ENCODE data around the gene LGSN.
A peak's percentile ranks its signal among the peaks of the same experiment; 100 is the strongest.
"Not testable (repeated sequence)": the region's sequence is repeated elsewhere in the genome, so short reads cannot be mapped to it uniquely, and the experiment has no call there.

The LGSN gene

DNA sequence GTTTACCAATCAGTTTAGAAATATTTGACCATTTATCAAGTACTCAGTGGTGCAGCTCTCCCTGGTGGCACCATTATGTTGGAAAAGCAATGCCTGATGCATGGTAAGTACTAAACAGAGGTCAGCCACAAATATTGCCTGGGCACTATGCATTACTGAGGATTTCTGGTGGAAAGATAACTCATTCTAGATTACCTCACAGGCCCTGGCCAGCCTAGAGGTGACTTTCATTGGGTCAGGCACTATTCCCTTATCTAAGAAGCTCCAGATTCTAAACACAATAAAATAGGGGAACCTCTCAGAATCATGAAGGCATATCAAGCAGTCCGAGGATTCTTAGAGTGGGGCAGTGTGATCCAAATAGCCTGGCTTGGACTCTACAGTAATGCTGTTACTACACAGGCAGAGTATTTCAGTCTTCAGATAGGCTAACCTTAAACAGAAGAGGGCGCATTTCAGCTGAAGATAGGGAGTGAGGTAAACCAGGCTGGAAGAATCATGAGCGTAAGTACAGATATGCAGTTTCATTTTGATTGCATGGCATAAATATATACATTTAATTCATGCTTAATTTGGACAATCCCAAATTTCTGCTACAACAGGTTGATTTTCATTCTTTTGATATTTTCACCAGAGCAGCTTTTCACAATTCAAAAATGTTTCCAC, 12.1 kb downstream of the LGSN start:
- DNase-seq (ENCODE audit: insufficient read length, low spot score) (peak; percentile 8), FAIRE-seq (peak; percentile 78)

- no peak for DNase-seq (ENCODE audit: insufficient read length, low spot score)
- no peak for FAIRE-seq
These were observed 13.4 kb downstream of the LGSN start for GRCh38 chr6:63306420-63306819.

- FAIRE-seq = no peak
- no peak for DNase-seq (ENCODE audit: insufficient read length, low spot score)
These were observed 14.5 kb downstream of the LGSN start for GRCh38 chr6:63305277-63305676.

GRCh38 chr6:63303476-63303875, 16.3 kb downstream of the LGSN start:
- no peak for FAIRE-seq

DNA sequence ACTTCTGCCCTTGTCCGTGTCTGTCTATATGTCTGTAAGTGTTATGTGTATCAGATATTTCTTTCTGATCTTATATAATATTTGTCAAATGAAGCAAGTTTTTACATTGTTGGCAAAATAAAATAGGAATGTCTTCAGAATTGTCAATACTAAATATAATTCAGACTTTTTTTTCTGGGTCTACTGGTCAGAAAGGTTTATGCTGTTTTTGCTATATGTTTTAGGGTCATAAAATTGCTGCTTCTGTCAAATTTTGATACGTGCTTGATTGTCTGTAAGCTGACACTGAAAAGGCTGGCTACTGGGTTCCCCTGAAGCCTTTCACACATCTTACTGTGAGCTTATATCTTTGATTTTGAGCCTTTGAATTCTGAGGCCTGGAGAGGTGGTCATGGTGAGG, 20.1 kb downstream of the LGSN start:
- no peak for FAIRE-seq
- DNase-seq (ENCODE audit: insufficient read length, low spot score) = no peak

More at GRCh38 chr6:63303476-63303875, 16.3 kb downstream of the LGSN start:
- no peak for DNase-seq (ENCODE audit: insufficient read length, low spot score)

DNA sequence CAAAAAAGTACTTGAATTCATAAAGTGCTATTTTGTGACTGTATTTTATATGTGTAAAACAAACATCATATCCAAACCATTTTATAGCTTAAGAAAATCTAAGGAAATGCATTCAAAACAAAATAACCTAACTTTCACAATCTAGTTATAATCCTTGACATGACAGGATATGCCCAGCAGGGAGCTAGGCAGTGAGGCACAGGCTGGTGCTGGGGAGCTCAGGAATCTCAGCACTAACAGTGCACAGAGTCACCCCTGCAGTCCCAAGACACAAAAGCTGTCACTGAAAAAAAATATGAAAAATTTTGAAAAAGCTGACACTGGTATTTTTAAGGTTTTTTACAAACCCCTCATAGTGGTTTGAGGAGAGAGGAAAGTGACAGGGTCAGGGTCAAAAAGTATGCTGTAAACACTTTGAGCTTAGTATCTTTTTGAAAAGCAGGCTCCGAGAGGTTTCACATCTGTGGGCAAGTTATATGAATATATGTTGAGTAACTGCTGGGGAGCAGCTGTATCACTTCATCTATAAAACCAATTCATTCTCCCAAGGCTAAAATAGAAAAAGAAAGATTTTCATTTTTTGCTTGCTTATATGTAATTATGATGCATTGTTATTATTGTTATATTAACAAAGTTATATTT, 24.1 kb downstream of the LGSN start:
- no peak for FAIRE-seq
- no peak for DNase-seq (ENCODE audit: insufficient read length, low spot score)

- DNase-seq (ENCODE audit: insufficient read length, low spot score) (no peak), FAIRE-seq (no peak)
These were observed 29.2 kb downstream of the LGSN start for GRCh38 chr6:63290492-63291058.

DNA sequence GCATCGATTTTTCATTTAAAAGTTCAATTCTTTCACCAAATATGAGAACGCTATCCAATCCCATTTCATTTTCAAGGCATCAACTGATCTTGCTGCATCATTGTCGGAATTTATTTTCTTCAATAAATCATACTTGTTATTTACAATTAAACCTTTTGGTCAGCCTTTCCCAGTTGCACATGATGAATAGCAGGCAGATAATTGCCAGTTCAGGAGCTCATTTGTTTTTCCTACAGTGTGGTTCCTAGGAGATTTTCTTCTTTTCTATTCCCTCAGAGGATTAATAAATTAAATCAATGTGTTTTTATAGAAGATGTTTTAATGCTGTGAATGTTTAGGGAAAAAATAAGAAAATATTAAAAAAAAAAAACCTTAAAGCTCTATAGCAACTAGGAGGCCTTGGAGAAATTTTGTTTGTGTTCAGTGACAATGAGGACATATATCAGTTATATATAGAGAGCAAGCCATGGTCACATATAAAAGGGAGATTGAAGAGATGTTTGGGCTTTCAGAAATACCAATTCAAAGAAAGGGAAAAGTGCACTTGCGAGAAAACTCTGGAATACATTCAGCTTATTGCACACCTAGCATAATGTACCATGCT, 30.4 kb downstream of the LGSN start:
- no peak for DNase-seq (ENCODE audit: insufficient read length, low spot score)
- no peak for FAIRE-seq

DNA sequence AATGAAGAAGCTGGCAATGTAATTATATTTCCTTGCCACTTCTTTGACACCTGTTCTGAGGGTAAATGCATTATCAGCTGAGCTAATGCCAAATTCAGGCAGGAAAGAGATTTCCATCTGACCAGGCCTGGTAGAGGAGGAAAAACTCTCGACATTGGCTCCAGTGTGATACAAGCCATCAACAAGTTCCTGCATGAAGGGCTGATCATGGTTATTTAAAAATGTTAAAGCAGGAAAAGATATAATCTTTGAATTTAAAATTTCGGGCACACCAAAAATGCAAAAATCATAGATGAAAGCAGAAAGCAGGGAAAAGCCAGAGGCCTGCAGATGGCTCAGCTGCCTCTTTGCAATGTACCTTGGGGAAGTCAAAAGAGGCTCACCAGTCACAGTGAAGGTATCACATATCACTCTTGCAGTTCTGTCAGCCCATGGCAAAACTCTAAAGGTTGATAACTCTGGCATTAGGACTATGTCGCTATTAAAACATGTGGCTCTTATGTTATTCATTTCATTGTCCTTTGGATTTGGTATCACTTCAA, 39.1 kb downstream of the LGSN start:
- DNase-seq (ENCODE audit: insufficient read length, low spot score) (no peak), FAIRE-seq (no peak)

DNA sequence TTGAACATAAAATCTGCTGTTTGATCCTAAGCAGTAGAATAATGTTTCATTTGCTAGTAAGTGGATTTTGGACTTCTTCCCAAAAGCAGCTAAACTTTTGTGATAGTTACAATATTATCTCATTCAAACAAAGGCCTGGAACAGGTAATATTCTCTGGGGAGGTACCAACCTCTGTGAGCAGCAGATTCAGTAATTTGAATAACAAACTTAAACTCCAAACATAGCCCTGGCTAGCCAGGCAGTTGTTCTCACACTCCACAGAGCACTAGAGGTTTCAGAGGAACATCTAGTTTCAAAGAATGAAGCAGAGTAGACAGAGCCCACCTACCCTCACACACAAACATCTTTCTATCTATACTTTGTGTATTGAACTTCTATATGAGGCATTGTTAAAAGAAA, 40.9 kb downstream of the LGSN start:
- DNase-seq (ENCODE audit: insufficient read length, low spot score) = no peak
- no peak for FAIRE-seq

- no peak for DNase-seq (ENCODE audit: insufficient read length, low spot score)
- FAIRE-seq = no peak
These were observed 43.8 kb downstream of the LGSN start for GRCh38 chr6:63275953-63276352.

- DNase-seq (ENCODE audit: insufficient read length, low spot score) = not testable (repeated sequence)
These were observed 44.9 kb downstream of the LGSN start for GRCh38 chr6:63274795-63275430.

DNA sequence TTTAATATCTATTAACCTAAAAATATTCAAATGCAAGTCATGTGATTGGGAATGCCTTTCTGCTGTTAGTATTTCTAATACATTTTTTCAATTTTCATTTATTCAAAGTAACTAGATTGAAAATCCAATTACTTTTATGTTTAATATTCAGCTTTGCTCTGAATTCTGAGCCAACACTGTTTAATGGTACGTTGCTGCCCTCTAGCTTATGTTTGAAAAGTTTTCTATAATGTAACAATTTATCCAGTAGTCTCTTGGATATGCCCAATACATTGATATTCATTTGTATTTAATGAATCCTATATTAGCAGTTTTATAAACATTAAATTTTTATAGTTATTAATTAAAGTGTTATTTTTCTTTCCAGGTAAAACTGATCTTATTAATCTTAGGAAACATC, 47.4 kb downstream of the LGSN start:
- FAIRE-seq (peak; percentile 51), DNase-seq (ENCODE audit: insufficient read length, low spot score) (no peak)

More at GRCh38 chr6:63274795-63275430, 44.9 kb downstream of the LGSN start:
- FAIRE-seq = not testable (repeated sequence)

DNA sequence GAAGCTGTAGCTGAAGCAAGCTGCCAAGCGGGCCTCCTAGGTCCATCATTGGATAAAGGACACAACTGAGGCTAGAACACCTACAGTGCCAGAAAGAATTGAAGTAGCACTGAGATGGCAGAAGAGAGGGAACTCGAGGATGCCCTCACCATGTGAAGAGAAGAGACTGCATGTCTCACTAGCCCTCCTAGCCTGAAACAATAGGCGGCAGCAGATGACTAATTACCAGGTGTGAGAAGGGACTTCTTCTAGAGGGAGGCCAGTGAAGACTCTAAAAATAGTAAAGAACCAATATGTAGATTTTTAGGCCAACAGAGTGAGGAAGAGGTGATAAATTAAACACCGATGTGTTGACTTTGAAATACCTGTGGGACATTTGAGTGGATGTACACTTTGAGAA, 50.3 kb downstream of the LGSN start:
- FAIRE-seq (no peak), DNase-seq (ENCODE audit: insufficient read length, low spot score) (no peak)

GRCh38 chr6:63268574-63268973, 51.2 kb downstream of the LGSN start:
- FAIRE-seq (peak; percentile 8), DNase-seq (ENCODE audit: insufficient read length, low spot score) (no peak)

DNA sequence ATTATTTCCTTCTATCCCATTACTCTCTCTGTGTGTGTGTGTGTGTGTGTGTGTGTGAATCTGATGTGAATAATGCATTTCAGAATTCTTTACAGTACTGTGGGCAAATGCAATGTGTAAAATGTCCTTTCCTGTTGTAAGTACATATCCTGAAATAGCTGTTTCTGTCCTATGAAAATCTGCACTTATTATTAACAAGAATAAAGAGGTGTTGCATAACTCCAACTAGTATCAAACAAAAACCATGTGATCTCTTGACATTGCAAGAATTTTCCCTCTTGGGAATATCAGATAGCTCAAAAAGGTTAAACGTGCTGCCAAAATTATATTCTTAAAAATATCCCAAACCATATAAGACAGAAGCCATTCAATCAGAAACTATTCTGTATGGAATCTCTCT, 52.0 kb downstream of the LGSN start:
- no peak for FAIRE-seq
- DNase-seq (ENCODE audit: insufficient read length, low spot score) = no peak

DNA sequence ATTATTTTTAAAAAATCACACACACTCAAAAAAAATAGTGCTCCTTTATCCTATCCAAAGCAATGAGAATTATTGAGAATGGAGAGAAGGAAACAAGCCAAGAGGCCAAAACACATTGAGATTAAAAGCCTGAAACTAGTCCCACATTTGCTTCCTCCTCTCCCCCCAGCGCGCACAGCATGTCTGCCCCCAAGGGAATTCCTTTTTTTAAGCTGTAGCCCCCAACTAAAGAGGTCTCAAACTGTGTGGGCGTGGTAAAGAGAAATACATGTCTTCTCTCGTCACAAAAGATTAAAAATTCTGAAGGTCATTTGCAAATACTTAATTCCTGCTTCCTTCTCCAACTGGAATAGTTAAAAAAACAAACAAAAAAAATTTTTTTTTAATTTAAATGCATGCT, 52.7 kb downstream of the LGSN start:
- no peak for FAIRE-seq

GRCh38 chr6:63263444-63263843, 56.3 kb downstream of the LGSN start:
- DNase-seq (ENCODE audit: insufficient read length, low spot score) = no peak
- FAIRE-seq = no peak

More for the DNA sequence above, 52.7 kb downstream of the LGSN start:
- no peak for DNase-seq (ENCODE audit: insufficient read length, low spot score)

GRCh38 chr6:63261820-63262219, 58.0 kb downstream of the LGSN start:
- DNase-seq (ENCODE audit: insufficient read length, low spot score) (no peak), FAIRE-seq (no peak)

- FAIRE-seq (no peak), DNase-seq (ENCODE audit: insufficient read length, low spot score) (no peak)
These were observed 60.6 kb downstream of the LGSN start for GRCh38 chr6:63259153-63259552.

GRCh38 chr6:63249875-63250482, 69.8 kb downstream of the LGSN start:
- no peak for FAIRE-seq
- no peak for DNase-seq (ENCODE audit: insufficient read length, low spot score)
